GM19395 (cell line): ENCODE data around the gene ANKS6.
"Not testable (repeated sequence)": the region's sequence is repeated elsewhere in the genome, so short reads cannot be mapped to it uniquely, and the experiment has no call there.

Source experiments
- ATAC-seq: cut with Tn5 transposase; IDR thresholded peaks from one replicate; pipeline ENCODE4 v1.9.1; 2021; ENCODE audit warnings: mild to moderate bottlenecking, moderate library complexity; ENCODE audit not compliant: unreplicated experiment

ANKS6 gene

DNA sequence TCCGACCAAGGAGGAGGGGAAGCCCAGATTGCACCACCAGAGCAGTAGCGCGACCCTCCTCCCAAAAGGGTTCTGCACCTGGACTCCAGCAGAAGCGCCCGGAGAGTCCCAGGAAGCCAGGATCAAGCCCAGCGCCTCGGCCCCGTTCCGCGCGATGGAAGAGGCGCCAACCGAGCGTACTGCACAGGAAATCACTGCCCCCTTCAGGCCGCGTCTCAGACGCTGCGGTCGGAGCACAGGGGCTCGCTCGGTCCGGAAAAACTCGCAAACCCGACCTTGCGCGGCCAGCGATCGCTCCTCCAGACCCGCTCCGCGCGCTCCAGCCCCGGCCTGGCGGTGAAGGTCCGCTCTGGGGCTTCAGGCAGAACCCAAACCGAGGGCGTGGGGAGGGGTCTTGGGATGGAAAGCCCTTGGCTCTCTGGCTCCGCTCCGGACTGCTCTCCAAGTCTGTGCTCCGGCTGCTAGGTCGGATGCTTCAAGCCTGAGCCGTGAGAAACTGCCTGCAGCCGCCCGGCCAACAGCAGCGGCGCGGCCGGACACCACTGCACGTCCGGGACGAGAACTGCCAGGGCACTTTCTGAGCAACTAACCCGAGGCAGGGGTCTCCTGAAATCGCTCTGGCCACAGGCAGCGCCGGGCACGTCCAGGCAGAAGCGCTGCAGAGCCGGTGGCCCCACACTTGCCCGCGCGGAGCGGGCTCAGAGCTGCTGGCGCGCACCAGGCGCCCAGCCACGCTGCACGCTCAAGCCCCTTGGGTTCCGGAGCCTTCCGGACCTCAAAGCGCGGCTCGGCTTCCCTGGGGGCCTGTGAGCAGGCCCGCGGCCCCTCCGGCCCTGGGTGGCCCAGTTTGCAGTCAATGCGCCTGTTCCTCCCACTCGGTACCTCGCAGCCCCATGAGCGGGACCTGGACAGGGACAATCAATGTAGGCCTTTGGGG, 88.9 kb downstream of the ANKS6 start:
- ATAC-seq, result no peak

DNA sequence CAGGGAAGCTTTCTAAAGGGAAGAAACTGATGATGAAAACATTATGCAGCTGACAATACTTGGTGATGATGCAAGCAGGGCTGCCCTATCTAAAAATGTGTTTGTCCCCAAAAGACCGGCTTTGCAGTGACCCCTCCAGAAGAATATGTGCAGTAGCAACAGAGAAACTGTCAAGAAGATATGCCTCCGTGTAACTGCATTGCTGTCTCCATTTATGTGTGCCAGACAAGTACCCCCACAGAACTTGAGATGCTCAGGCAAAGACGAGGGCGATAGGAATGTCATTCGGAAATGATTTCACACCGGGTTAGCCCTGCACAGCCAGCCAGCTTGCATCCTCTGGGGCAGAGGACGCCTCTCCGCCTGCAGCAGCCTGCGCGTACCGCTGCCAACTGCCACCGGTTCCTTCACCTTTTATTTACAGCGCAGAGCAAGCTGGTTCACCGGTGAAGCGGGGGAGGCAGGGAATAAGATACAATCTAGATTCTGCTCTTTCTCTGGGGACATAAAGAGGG, 89.6 kb downstream of the ANKS6 start:
- no peak for ATAC-seq

DNA sequence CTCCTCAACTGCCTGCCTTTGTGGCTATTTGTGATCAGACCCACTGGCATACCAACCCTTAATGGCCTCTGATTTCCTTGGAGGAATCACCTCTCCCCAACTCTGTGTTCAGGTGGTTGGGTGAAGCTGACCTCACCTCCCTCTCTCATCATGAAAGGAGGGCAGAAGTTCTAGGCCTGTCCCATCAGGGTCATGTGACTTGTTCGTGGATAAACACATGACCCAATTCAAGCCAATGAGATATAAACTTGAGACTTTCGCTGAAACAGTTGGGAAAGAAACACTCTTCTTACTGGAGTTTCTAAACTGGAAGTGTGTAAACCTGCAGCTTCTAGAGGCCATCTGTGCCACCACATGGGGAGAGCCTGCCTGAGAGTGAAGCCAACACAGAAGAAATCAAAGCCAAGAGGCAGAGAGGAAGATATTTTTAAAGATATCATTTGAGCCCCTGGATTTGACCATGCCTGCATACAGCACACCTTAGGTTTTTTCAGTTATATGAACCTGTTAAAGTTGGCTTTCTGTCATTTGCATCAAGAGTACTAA, 93.4 kb downstream of the ANKS6 start:
- no peak for ATAC-seq

DNA sequence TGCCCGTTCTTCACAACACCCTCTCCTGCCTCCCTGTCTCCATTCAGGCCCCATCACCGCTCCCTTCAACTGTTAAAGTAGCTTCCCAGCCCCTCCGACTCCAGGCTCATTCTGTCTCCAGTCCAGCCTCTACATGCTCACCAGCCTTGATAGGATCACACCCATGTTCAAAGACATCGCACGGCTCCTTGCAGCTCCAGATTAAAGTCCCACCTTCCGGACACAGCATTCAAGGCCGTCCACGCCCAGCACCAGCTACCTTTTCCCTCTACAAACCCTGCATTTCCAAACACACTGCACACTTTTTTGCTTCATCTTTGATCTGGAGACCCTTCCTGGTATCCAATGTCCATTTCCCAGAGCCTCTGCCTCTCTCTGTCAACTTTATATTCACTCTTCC, 94.0 kb downstream of the ANKS6 start:
- ATAC-seq, result no peak

DNA sequence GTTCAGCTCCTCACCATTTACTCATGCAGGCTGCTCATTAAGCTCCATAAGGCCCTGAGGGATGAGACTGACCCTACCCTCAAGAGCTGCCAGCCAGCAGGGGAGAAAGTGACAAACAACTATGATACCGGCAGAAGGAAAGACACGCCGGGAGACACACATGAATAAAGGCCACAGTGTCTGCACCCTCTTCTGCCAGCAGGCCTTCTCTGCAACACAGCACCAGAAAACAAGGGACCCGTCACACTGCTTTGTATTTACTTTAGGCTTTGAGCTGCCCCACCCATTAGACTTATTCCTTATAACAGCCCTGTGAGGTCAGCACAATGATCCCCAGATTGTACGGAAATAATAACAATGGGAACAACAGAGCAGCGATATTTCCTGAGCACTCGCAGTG, 94.8 kb downstream of the ANKS6 start:
- no peak for ATAC-seq

DNA sequence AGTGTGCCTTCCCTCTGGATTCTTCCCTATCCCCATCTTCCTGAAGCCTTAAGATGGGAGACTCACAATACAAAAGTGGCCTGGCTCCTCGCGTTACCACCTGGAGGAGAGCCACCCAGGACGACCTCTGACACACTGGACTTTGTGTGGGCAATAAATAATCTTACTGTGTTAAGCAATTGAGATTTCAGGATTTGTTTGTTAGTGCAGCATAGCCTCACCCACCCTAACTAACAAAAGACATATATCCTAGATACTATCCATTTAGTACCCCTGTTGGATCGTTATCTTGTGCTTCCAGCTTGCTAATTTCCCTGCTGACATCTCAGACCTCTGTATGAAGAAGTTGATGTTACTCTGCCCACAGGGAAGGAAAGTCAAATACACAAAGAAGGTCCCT, 95.6 kb downstream of the ANKS6 start:
- ATAC-seq, result no peak

DNA sequence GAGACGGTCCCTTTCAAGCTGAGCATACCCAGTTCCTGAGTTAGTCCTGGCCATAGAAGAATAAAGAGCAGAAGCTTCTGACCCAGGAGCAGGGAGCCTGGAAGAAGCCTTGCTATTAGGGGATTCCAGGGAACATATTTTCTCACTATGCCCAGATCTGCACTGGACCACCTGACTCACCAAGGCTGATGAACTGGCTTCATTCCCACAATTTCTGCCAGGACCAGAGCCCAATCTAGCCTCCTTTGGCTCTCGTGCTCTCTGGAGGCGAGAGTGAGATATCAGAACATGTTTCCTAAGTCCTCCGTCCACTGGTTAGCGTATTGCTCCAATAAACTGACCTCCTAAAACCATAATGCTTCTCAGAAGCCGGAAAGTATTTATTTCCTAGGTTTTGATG, 97.5 kb downstream of the ANKS6 start:
- ATAC-seq, result no peak

DNA sequence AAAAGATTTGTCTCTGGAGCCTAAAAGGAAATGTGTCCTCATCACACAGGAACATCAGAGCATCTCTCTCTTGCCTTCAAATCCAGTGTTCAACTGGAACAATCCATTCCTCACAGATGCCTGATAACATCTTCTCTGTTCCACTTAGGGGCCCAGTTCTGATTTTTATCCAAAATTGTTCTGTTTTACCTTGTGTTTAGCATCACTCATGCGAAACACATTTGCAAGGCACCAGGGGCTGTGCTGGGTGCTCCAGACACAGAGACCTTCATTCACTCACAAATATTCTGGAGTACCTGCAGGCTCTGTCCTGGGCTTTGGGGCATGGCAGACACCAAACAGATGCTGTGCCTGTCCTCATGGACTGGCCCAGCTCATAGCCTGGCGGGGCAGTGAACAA, 101.4 kb downstream of the ANKS6 start:
- ATAC-seq, result no peak

DNA sequence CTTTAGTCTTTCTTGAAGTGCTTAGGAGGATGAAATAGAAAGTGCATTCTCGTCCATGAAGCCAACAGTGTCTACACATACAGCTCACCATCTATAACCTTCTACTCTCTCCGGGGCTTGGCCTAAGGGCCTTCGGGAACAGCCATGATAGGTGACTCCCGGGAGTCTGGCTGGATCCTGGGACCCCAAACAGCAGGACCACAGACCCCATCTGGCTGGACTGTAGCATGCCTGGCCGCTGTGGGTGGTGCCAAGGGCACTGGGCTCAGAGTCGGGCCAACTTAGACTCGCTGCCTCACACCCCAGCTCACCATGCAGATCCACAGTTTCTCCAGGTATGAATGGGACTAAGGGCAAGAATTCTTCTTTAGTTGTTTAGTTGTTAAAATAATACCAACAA, 104.0 kb downstream of the ANKS6 start:
- no peak for ATAC-seq

DNA sequence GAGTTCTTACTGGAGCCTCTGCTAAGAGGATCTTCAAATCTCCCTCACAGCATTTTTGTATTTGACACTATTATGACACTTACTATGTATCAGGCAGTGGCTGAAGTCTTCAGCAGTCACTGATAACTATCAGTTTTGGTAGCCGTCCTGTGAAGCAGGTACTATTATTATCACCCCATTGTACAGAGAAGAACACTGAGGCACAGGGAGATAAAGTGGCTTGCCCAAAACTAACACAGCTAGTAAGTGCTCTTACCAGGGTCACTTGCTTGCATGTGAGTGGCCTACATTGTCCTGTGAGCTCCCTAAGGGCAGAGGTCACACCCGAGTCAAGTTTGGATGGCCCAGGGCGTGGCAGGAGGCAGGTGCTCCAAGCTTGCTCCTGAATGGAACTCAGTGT, 104.5 kb downstream of the ANKS6 start:
- ATAC-seq, result no peak

DNA sequence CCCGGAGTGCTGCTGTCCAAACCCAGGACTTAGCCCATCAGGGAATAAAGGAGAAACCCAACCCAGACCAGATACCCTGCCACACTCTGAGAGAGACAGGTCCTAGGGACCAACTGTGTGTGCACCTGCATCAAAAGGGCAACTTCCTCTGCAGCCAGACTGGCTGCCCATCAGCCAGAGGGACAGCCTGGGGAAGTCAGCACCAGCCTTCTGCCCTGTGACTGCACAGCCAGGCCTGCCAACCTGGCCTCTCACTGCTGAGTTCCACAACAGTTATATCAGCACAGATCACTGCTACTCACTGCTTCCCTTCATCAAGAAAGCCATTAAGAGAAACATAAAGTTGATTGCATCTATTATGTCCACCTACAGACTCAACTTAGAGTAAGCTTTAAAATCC, 105.7 kb downstream of the ANKS6 start:
- ATAC-seq, result no peak

DNA sequence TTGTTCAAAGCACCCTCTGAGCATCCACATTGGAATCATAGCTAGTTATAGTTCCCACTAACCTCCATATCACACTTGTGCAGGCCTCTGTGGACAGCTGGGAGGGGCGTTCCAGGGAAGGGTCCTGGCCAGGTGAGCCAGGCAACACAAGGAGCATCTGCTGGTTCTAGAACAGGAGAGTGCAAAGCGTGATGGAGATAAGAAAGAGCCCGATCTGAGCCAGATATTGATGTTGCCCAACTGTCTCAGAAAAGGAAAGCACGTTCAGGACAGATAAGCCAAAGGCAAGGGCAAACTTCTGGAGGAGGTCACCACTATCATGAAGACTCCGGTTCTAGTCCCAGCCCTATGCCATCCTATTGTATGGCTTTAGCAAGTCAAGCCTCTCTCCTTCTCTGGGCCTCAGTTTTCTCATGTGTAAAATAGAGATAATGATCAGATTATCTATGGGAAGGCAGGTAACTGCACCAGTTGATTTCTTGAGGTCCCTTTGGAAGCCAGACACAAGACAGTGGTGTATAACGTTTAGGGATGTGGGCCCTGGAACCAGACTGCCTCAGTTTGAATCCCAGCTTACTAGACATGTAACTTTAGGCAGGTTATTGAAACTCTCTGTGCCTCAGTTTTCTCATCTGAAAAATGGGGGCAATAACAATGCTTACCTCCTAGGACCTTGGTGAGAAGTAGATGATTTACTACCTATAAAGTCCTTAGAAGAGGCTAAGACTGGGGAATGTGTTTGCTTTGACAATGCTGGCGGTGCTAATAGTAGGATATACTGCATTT, 107.5 kb downstream of the ANKS6 start:
- ATAC-seq, result no peak

DNA sequence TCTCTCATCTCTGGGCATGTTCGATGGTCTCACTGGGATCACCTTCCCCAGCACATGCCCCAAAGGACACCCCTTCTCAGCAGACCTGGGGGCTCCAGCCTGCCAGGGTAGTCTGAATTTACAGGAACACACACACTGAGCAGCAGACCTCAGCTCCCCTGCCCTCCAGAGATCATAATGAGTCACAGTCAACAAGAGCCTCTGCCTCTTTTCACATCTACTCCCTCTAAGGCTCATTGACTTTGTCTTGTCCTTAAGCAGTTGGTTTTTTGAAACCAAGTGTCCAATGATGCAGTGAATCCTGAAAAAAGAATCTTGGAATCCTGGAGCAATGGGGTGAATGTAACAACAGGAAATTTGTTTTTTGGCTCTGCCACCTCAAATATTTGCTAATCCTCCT, 108.4 kb downstream of the ANKS6 start:
- no peak for ATAC-seq

DNA sequence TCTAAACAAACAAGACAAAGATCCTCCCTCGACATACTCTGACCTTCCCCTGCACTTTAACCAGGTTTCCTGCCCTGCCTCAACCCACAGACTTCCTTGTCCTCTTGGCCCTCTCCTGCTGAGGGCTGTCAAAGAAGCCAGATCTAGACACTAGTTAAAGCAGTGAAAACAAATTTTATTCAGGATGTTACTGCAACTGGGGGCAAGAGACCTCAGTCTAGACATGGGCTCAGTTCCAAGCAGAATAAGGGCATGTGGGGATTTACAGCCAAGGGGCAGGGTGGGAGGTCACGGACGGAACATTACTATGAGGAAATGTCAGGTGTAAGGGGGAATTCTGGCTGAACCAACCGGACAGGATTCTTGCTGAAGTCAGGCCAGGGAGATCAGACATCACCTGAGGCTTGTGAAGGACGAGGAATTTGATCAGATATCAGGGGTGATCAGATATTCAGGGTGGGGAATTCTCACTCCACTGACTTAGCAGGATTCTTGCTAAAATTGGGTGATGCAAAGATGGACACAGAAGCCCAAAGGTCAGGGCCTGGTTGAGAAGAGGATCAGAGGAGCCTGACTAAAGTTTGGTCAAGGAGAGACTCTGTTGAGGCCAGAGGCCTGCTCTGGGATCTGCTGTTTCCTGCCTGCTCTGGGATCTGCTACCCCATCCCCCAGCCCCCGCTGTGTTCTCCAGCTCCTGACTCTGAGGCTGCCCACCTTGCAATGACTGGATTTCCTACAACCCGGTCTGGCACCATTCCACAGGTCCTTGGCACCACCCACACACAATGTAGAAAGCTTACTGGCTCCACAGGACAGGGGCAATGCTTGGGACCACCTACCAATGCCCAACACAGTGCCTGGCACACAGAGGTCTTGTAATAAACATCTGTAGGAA, 109.1 kb downstream of the ANKS6 start:
- ATAC-seq, result no peak

DNA sequence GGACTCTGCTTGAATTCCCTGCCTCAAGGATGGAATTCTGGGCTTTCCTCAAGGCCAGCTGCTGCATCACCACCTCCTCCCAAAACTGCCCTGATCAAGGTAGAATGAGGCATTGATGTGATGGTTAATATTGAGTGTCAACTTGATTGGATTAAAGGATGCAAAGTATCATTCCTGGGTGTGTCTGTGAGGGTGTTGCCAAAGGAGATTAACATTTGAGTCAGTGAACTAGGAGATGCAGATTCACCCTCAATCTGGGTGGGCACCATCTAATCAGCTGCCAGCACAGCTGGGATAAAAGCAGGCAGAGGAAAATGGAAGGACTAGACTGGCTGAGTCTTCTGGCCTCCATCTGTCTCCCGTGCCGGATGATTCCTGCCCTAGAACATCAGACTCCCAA, 111.5 kb downstream of the ANKS6 start:
- ATAC-seq, result not testable (repeated sequence)
